IMR-90 (cell line): ENCODE measurements around the gene CAPZA1. TPM values are rescaled to one million over a fixed set of nuclear protein-coding genes. Genes with fewer than 3 reads are reported as not detected.

Experiments
- ATAC-seq: fragments of 200-7000 bp; cut with Tn5 transposase; 2 replicates; pipeline ENCODE4 v1.9.1; 2020; ENCODE audit warnings: low read depth, mild to moderate bottlenecking, moderate library complexity
- BruUV-seq: library from RNA; stranded (reverse); fragments of 400-500 nt; replicated peaks from 2 replicates; lab custom pipeline; 2021; lab: Mats Ljungman, UMichigan
- CTCF ChIA-PET: fragments of 300-600 bp; formaldehyde crosslinking; extraction: SDS; loops from one replicate; lab custom pipeline; 2021; ENCODE audit warnings: antibody characterized with exemption; lab: Yijun Ruan, JAX
- POLR2A ChIA-PET: fragments of 300-600 bp; sonication (Branson Sonifier 250); formaldehyde crosslinking; loops from one replicate; lab custom pipeline; 2022; ENCODE audit warnings: antibody characterized with exemption; ENCODE audit not compliant: unreplicated experiment; lab: Charles Lee
- DNase-seq: peaks from one replicate; pipeline ENCODE4 v3.0.0; 2013
- H2AFZ ChIP-seq: replicated peaks from 2 replicates; pipeline ENCODE3; 2013; ENCODE audit warnings: low read length, mild to moderate bottlenecking; ENCODE audit not compliant: poor library complexity
- H2AK5ac ChIP-seq: 2 replicates; pipeline ENCODE4 v1.6.1; 2013; ENCODE audit warnings: low read depth, low read length, inconsistent platforms
- H2AK9ac ChIP-seq: replicated peaks from 2 replicates; pipeline ENCODE3; 2013; ENCODE audit warnings: mild to moderate bottlenecking, low read depth, low read length, moderate library complexity; ENCODE audit not compliant: poor library complexity
- H2BK120ac ChIP-seq: 2 replicates; pipeline ENCODE4 v1.6.1; 2013; ENCODE audit warnings: low read depth, low read length, inconsistent platforms
- H2BK15ac ChIP-seq: 3 replicates; pipeline ENCODE4 v1.6.1; 2013; ENCODE audit warnings: low read depth, low read length, inconsistent platforms
- H2BK20ac ChIP-seq: 2 replicates; pipeline ENCODE4 v1.6.1; 2013; ENCODE audit warnings: low read depth, mild to moderate bottlenecking, inconsistent platforms, low read length, moderate library complexity
- H2BK5ac ChIP-seq: 2 replicates; pipeline ENCODE4 v1.6.1; 2013; ENCODE audit warnings: mild to moderate bottlenecking, low read depth, low read length, inconsistent platforms; ENCODE audit not compliant: poor library complexity, severe bottlenecking
- H3K14ac ChIP-seq: replicated peaks from 2 replicates; pipeline ENCODE4 v1.6.1; 2013; ENCODE audit warnings: low read depth, low read length, inconsistent platforms
- H3K18ac ChIP-seq: 2 replicates; pipeline ENCODE4 v1.6.1; 2013; ENCODE audit warnings: low read depth, low read length, control low read depth
- H3K23ac ChIP-seq: 2 replicates; pipeline ENCODE4 v1.6.1; 2013; ENCODE audit warnings: low read depth, low read length, inconsistent platforms
- H3K27ac ChIP-seq: 2 replicates; pipeline ENCODE4 v1.5.1; 2013; ENCODE audit warnings: mild to moderate bottlenecking, control low read depth, low read length; ENCODE audit not compliant: insufficient read depth
- H3K27me3 ChIP-seq: 2 replicates; pipeline ENCODE4 v1.6.1; 2013; ENCODE audit warnings: low read length; ENCODE audit not compliant: control insufficient read depth, insufficient read depth
- H3K36me3 ChIP-seq: 2 replicates; pipeline ENCODE4 v1.6.1; 2013; ENCODE audit warnings: low read length, mixed read lengths; ENCODE audit not compliant: control insufficient read depth, insufficient read depth
- H3K4ac ChIP-seq: 2 replicates; pipeline ENCODE4 v1.6.1; 2013; ENCODE audit warnings: low read depth, low read length, inconsistent platforms
- H3K4me1 ChIP-seq: 2 replicates; pipeline ENCODE4 v1.6.1; 2013; ENCODE audit warnings: low read length, mixed read lengths; ENCODE audit not compliant: control insufficient read depth, insufficient read depth
- H3K4me2 ChIP-seq: 2 replicates; pipeline ENCODE4 v1.6.1; 2013; ENCODE audit warnings: low read depth, mild to moderate bottlenecking, control low read depth, low read length, moderate library complexity
- H3K4me3 ChIP-seq: 2 replicates; pipeline ENCODE4 v1.5.1; 2013; ENCODE audit warnings: low read depth, mild to moderate bottlenecking, control low read depth, low read length, moderate library complexity; ENCODE audit not compliant: insufficient read depth
- H3K56ac ChIP-seq: 2 replicates; pipeline ENCODE4 v1.6.1; 2013; ENCODE audit warnings: low read length, inconsistent platforms; ENCODE audit not compliant: insufficient read depth; ENCODE audit errors: extremely low read depth
- H3K79me1 ChIP-seq, 2 experiments: 2 replicates each; pipeline ENCODE4 v1.6.1; 2013; ENCODE audit warnings: low read length in 2 of 2, inconsistent platforms in 1 of 2, low read depth in 1 of 2
- H3K9ac ChIP-seq: 2 replicates; pipeline ENCODE4 v1.6.1; 2013; ENCODE audit warnings: low read depth, low read length, control low read depth
- H3K9me1 ChIP-seq: 2 replicates; pipeline ENCODE4 v1.6.1; 2013; ENCODE audit warnings: low read length, inconsistent platforms; ENCODE audit not compliant: insufficient read depth
- H3K9me3 ChIP-seq: 2 replicates; pipeline ENCODE4 v1.6.1; 2013; ENCODE audit warnings: low read length; ENCODE audit not compliant: control insufficient read depth, insufficient read depth
- H4K20me1 ChIP-seq: 2 replicates; pipeline ENCODE4 v1.6.1; 2013; ENCODE audit warnings: low read length, inconsistent platforms; ENCODE audit not compliant: insufficient read depth
- H4K5ac ChIP-seq: 2 replicates; pipeline ENCODE4 v1.6.1; 2013; ENCODE audit warnings: mild to moderate bottlenecking, low read depth, low read length, control low read depth
- H4K8ac ChIP-seq, 2 experiments: 2 replicates each; pipeline ENCODE4 v1.6.1; 2013; ENCODE audit warnings: low read depth in 2 of 2, low read length in 2 of 2, control low read depth in 1 of 2, inconsistent platforms in 1 of 2
- H4K91ac ChIP-seq: 2 replicates; pipeline ENCODE4 v1.6.1; 2013; ENCODE audit warnings: low read depth, low read length, inconsistent platforms; ENCODE audit not compliant: insufficient read depth
- FOS ChIP-seq: fragments of 150-350 bp; IDR thresholded peaks from 2 replicates; pipeline ENCODE4 v1.6.1; 2016; ENCODE audit warnings: low read depth, low read length
- MAFK ChIP-seq: IDR thresholded peaks from 2 replicates; pipeline ENCODE4 v1.6.1; 2012; ENCODE audit warnings: low read depth, low read length, improper control_type of control experiment
- RAD21 ChIP-seq: IDR thresholded peaks from 2 replicates; pipeline ENCODE4 v1.6.1; 2012; ENCODE audit warnings: low read length, improper control_type of control experiment
- WGBS, 2 experiments: methylation state at CpG; one replicate each; pipeline versions ENCODE4 v1.1.5 to v1.1.7; 2013; ENCODE audit warnings: missing lambda C conversion rate in 2 of 2; ENCODE audit not compliant: insufficient read length in 1 of 2; ENCODE audit errors: extremely low coverage in 2 of 2; 5-methylcytosine and 5-hydroxymethylcytosine counted together
- dilution Hi-C: fragments of 300-500 bp; cut with HindIII; formaldehyde crosslinking; loops from one replicate; pipeline ENCODE4 v1.14.3; 2018; ENCODE audit warnings: low sequenced_read_pairs; ENCODE audit not compliant: unreplicated experiment
- in situ Hi-C: fragments of 300-500 bp; cut with MboI; formaldehyde crosslinking; loops from 3 replicates; pipeline ENCODE4 v1.14.3; 2019; ENCODE audit warnings: low sequenced_read_pairs, inconsistent platforms, mixed read lengths
- intact Hi-C: fragments of 100-400 bp; cut with micrococcal nuclease; formaldehyde crosslinking; loops from 2 replicates; pipeline ENCODE4 v1.10.0; 2022
- polyA plus RNA-seq, 3 experiments: library from polyadenylated mRNA; depleted of rRNA; stranded (reverse); fragments of >200 nt; gene quantifications; 2 replicates each; pipeline ENCODE4 v1.2.3, GENCODE V29; 2012; ENCODE audit warnings: low replicate concordance in 1 of 3
- total RNA-seq: library from RNA; depleted of rRNA; stranded (reverse); fragments of >200 nt; gene quantifications from 2 replicates; pipeline ENCODE4 v1.2.3, GENCODE V29; 2012
- TF ChIP-seq, protein P1 (sequence below): fragments of 150-350 bp; IDR thresholded peaks from 2 replicates; pipeline ENCODE4 v1.6.1; 2017; ENCODE audit warnings: mild to moderate bottlenecking, antibody characterized with exemption, low read length, low read depth
- TF ChIP-seq, protein P2 (sequence below): fragments of 150-350 bp; IDR thresholded peaks from 2 replicates; pipeline ENCODE4 v1.6.1; 2016; ENCODE audit warnings: low read depth, mild to moderate bottlenecking, low read length, moderate library complexity, borderline replicate concordance
- TF ChIP-seq, protein P3 (sequence below): conservative IDR thresholded peaks from 2 replicates; pipeline ENCODE4 v1.5.1; 2012; ENCODE audit warnings: mild to moderate bottlenecking, low read depth, low read length, improper control_type of control experiment

Gene CAPZA1
- total and polyA plus RNA-seq, 2 of the 4 experiments (the other 2 are of a cell fraction): 108 to 262 TPM

DNA sequence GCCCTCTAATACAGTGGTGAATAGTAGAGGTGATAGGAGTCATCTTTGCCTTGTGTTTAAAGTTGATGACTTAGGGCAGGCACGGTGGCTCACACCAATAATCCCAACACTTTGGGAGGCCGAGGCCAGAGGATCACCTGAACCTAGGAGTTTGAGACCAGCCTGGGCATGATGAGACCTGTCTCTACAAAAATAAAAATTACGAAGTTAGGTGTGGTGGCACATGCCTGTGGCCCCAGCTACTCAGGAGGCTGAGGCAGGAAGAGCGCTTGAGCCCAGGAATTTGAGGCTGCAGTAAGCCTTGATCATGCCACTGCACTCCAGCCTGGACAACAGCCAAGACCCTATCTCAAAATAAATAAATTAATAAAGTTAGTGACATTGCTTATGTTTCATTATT lies 26.6 kb downstream of the CAPZA1 start:
- Histone ChIP-seq H3K4me2 (no peak overlapping the region), H3K9me3 (no peaks in the 10 kb centered on the region), H3K18ac (no peak overlapping the region), H3K9ac (no peak overlapping the region), H2AK5ac (no peak overlapping the region), H3K27me3 (no peaks in the 10 kb centered on the region), H3K56ac (no peak overlapping the region), H3K27ac (no peak overlapping the region; the same call in 1 of the 2 replicates), H2AFZ (no peak overlapping the region), H2BK120ac (no peak overlapping the region), H3K23ac (no peak overlapping the region), H2BK15ac (no peak overlapping the region), H3K14ac (no peak overlapping the region), H2AK9ac (no peak overlapping the region), H3K79me1 (peaks cover 16 to 50% of the 10 kb centered on the region in 2 experiments), H4K8ac (no peak overlapping the region), H4K91ac (no peak overlapping the region), H3K4ac (no peak overlapping the region), H4K5ac (no peak overlapping the region), H3K4me3 (no peak overlapping the region), H3K4me1 (no peaks in the 10 kb centered on the region; the same call in 1 of the 2 replicates), H2BK5ac (peak overlapping the region; percentile 13), H3K9me1 (peaks cover 9% of the 10 kb centered on the region), H4K20me1 (peaks cover 41% of the 10 kb centered on the region), H2BK20ac (no peak overlapping the region), H3K36me3 (peaks cover 16% of the 10 kb centered on the region)
- WGBS, 2 experiments: 100% methylated on average over 1 of the region's 4 CpGs; no CpG with 5 or more reads in 1 of the 2 experiments
- in situ Hi-C loops: no loop called here
- dilution Hi-C loops: no loop called here
- intact Hi-C loops: no loop called here
- DNase-seq (no peak), ATAC-seq (no peak)
- ChIA-PET POLR2A (no interaction called here), CTCF (no interaction called here)
- TF ChIP-seq, protein P1, sequence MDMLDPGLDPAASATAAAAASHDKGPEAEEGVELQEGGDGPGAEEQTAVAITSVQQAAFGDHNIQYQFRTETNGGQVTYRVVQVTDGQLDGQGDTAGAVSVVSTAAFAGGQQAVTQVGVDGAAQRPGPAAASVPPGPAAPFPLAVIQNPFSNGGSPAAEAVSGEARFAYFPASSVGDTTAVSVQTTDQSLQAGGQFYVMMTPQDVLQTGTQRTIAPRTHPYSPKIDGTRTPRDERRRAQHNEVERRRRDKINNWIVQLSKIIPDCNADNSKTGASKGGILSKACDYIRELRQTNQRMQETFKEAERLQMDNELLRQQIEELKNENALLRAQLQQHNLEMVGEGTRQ: no peak
- TF ChIP-seq RAD21: no peak
- no peak for TF ChIP-seq MAFK
- TF ChIP-seq FOS: no peak
- TF ChIP-seq, protein P2, sequence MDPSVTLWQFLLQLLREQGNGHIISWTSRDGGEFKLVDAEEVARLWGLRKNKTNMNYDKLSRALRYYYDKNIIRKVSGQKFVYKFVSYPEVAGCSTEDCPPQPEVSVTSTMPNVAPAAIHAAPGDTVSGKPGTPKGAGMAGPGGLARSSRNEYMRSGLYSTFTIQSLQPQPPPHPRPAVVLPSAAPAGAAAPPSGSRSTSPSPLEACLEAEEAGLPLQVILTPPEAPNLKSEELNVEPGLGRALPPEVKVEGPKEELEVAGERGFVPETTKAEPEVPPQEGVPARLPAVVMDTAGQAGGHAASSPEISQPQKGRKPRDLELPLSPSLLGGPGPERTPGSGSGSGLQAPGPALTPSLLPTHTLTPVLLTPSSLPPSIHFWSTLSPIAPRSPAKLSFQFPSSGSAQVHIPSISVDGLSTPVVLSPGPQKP: no peak
- TF ChIP-seq, protein P3, sequence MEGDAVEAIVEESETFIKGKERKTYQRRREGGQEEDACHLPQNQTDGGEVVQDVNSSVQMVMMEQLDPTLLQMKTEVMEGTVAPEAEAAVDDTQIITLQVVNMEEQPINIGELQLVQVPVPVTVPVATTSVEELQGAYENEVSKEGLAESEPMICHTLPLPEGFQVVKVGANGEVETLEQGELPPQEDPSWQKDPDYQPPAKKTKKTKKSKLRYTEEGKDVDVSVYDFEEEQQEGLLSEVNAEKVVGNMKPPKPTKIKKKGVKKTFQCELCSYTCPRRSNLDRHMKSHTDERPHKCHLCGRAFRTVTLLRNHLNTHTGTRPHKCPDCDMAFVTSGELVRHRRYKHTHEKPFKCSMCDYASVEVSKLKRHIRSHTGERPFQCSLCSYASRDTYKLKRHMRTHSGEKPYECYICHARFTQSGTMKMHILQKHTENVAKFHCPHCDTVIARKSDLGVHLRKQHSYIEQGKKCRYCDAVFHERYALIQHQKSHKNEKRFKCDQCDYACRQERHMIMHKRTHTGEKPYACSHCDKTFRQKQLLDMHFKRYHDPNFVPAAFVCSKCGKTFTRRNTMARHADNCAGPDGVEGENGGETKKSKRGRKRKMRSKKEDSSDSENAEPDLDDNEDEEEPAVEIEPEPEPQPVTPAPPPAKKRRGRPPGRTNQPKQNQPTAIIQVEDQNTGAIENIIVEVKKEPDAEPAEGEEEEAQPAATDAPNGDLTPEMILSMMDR: no peak
- no TSS peak for BruUV-seq
